CD4-positive, alpha-beta T cell treated with Interleukin-17A for 1 hour (primary cell): ENCODE measurements around the gene AP4E1.
"Not testable (repeated sequence)": the region's sequence is repeated elsewhere in the genome, so short reads cannot be mapped to it uniquely, and the experiment has no call there.

Source experiments
- DNase-seq: peaks from one replicate; pipeline ENCODE4 v3.0.0-alpha.2; 2020

AP4E1 gene

DNA sequence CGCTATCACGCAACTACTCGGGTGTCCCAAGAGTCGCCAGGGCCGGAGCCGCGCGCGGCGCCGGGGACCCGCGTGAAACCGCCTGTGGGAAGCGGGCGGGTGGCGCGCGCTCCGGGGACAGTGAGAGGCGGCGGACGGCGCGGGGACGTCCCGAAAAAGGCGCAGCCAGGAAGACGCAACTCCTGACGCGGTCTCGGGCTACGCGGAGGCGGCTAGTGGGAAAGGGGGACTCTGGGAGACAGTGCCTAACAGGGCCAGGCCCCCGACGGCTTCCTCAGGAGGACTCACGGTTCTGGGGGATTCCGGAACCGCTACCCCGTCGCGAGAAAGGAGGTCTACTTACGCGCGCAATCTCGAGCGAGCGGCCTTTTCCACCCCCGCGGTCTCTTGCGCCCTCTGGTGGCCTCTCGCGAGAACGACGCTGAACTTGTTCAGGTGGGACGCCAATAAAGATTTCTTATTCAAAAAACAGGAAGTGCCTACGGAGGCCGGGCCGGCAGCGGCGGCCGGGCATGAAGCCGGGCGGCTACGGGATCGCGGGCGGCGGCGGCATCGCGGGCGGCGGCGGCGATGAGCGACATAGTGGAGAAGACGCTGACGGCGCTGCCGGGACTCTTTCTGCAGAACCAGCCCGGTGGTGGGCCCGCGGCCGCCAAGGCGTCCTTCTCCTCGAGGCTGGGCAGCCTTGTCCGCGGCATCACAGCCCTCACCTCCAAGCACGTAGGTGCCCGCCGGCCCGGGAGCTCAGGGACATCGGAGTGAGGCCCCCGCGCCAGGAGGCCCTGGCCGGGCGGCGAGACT is at the start of gene AP4E1:
AP4E1 (plus strand) TSS at position 475 of the 801 bp plus-strand sequence; CDS start at position 571, 96 bp downstream.
- peak; percentile 97 for DNase-seq

- no peak for DNase-seq
Measured at GRCh38 chr15:50860824-50861223, 47.7 kb upstream of the AP4E1 start.

- DNase-seq, result no peak
Measured at GRCh38 chr15:50862553-50862952, 45.9 kb upstream of the AP4E1 start.

GRCh38 chr15:50864873-50865272 is 43.6 kb upstream of the AP4E1 start:
- DNase-seq, result no peak

- no peak for DNase-seq
Measured at GRCh38 chr15:50865515-50866353, 42.7 kb upstream of the AP4E1 start.

GRCh38 chr15:50871832-50872231 is 36.7 kb upstream of the AP4E1 start:
- no peak for DNase-seq

- no peak for DNase-seq
Measured at GRCh38 chr15:50872832-50873426, 35.6 kb upstream of the AP4E1 start.

DNA sequence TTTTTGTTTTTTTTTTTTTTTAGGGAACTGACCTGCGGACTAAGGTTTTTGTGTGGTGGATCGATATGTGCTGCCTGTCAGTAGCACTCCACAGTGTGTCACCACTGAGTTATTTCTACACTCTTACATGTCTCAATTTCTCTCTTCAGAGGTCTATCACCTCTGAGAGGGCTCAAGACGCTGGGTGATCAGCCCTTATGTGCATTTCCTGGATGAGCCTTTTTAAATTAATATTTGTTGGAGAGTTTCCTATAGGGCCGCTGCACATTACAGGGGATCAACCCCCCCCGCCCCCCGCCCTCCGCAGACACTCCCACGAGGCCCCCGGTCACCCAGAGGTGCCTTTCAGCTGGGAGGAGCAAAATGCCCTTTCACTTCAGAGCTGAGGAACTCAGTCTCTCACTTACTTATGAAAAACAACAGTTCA is 34.5 kb upstream of the AP4E1 start:
- no peak for DNase-seq

- not testable (repeated sequence) for DNase-seq
Measured at GRCh38 chr15:50875238-50875637, 33.2 kb upstream of the AP4E1 start.

DNA sequence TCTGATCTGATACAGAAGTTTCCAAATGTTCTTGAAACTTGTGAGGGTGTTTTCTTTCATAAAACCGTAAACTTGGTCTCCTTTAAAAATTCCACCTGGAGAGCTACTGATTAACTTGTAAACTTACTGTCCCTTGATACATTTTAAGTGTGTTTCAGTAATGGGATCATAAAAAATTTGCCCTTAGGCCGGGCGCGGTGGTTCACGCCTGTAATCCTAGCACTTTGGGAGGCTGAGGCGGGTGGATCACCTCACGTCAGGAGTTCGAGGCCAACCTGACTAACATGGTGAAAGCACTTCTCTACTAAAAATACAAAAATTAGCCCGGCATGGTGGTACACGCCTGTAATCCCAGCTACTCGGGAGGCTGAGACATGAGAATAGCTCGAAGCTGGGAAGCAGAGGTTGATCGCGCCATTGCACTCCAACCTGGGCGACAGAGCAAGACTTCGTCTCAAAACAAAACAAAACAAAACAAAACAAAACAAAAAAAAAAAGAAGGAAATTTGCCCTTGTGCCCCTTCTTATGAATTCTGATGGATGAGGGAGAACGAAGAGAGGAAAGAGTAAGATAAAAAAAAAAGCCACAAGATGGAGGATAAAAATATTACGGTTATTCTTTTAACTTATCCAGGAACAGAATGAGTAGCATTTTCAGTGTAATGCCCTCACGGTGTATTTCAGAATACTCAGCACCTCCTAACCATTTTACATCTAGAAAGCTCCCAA is 32.1 kb upstream of the AP4E1 start:
- DNase-seq, result no peak

GRCh38 chr15:50876989-50877360 is 31.5 kb upstream of the AP4E1 start:
- peak; percentile 83 for DNase-seq

DNA sequence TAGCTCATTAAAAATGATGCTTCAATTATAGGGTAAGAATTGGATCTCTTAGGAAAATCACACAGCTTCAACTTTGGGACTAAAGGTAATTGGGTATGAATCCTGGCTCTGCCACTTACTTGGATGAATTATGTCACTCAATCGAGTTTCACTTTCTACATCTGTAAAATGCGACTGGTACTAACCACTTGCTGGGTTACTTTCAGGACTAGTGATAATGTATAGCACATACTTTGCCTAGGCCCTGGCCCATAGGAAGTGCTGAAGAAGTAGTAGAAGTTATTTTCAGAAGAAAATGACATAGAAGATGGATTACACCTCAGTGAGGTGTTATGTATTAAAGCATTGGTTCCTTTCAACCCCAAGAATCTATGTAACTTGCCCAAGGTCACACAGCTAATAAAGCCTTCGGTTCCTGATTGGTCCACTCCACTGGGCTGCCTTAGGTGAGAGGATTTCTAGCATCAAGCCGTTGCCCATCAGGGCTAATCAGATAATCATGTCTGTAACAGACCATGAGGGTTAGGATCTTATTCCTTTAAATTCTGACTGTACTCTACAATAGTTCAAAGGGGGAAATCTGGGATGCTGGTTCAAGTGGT is 29.4 kb upstream of the AP4E1 start:
- DNase-seq, result peak; percentile 22

GRCh38 chr15:50880206-50880605 is 28.3 kb upstream of the AP4E1 start:
- no peak for DNase-seq

- DNase-seq, result no peak
Measured at GRCh38 chr15:50880651-50881114, 27.8 kb upstream of the AP4E1 start.

DNA sequence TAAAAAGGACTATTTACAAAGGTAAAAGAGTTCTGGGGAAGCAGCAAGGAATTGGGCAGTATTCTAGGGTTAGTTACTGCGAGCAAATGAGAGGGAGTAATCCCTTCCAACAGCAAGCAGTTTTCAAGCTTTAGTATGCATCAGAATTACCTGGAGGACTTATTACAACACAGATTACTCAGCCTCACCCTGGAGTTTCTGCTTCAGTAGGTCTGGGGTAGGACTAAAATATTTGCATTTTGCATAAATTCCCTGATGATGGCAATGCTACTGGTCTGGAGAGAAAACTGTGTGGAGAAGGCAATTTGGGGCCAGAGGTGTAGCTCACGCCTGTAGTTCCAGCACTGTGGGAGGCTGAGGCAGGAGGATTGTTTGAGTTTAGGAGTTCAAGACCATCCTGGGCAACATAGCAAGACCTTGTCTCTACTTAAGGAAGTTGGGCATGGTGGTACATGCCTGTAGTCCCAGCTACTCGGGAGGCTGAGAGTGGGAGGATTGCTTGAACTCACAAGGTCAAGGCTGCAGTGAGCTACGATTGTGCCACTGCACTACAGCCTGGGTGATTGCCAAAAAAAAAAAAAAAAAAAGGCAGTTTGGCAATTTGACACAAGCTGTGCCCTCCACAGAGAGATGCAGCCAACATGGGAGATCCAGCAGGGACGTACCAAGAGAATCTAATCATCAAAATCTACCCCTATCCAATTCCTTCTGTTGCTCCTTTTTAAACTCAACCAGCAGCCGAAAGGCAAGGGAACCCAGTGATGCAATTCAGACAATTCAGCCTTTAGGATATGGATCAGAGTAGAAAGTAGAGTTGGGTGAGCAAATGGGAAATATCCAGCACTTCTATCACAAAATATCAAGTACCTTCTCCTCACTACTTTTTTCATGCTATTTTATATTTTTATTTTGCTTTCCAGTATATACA is 27.1 kb upstream of the AP4E1 start:
- DNase-seq, result no peak

DNA sequence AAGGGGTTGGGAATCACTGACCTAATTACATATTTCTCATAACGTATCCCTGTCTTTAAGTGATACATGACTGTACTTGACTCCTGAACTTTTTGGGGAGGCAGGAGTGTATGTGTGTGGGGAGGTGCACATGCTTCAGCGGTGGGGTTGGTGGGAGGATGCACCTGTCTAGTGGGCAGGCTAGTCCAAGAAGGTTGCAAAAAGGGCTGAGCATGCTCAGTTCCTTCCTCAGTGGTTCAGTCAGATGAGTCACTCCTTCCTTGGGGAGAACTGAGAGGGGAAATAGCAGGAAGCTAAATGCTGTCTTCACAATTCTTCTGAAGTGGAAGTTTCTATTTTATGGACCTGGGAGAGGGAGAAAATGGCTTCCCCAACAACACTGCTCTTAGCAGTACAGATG is 24.6 kb upstream of the AP4E1 start:
- peak; percentile 7 for DNase-seq

DNA sequence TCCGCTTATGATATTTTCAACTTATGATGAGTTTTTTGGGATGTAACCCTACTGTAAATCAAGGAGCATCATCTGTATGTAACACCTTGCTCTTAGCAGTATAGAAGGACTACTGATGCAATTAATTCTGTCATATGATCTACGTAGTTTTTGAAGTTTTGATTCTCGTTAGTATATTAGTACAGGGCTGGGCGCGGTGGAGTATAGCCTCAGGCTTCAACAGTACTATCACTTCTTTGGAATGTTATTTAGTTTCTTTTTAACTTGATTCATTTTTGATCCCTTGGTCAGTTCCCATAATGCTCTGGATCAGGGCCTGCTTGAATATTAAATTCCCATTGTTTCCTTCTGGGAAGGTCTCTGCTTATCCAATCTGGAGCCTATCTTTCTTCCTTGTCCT is 23.9 kb upstream of the AP4E1 start:
- no peak for DNase-seq

GRCh38 chr15:50886139-50886467 is 22.4 kb upstream of the AP4E1 start:
- no peak for DNase-seq

- DNase-seq, result no peak
Measured at GRCh38 chr15:50886611-50887345, 21.7 kb upstream of the AP4E1 start.

- DNase-seq, result no peak
Measured at GRCh38 chr15:50888054-50888453, 20.4 kb upstream of the AP4E1 start.

GRCh38 chr15:50889589-50889988 is 18.9 kb upstream of the AP4E1 start:
- no peak for DNase-seq
